GM19043 (cell line): Measurements from ENCODE around the gene SRP9.
"Not testable (repeated sequence)": the region's sequence is repeated elsewhere in the genome, so short reads cannot be mapped to it uniquely, and the experiment has no call there.

Source experiments
- ATAC-seq: cut with Tn5 transposase; IDR thresholded peaks from one replicate; pipeline ENCODE4 v1.9.1; 2021; ENCODE audit warnings: low read depth; ENCODE audit not compliant: unreplicated experiment

SRP9 gene

GRCh38 chr1:225754940-225755641, 22.5 kb upstream of the SRP9 start:
- ATAC-seq: no peak

DNA sequence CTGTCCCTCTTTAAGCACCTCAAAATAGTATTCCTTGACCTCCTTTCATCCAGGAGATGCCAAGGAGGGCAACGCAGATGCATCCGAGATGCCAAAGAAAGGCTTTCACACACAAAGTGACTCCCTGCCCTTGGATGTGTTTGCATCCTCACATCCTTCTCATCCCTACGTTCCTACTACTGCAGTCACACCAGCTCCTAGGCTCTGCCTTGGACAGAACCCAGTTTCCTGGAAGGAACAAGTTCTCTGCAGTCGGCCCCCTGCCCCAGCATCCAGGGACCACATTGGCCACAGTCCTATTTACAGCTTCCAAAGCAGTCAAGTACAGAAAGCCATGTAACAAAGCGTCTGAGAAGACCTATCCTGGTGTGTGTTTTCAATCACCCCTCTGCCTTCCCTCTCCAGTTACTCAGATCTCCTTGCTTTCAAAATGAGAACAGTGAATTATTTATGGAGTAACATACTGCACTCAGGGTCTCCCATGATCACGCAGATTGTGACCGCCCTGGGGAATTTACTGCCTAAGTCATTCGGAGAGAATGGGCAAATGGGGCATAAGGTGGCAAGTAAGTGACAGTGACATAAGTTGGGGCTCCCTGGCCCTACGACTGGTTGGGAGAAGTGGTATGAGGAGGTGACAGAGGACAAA, 21.8 kb upstream of the SRP9 start:
- ATAC-seq: no peak

DNA sequence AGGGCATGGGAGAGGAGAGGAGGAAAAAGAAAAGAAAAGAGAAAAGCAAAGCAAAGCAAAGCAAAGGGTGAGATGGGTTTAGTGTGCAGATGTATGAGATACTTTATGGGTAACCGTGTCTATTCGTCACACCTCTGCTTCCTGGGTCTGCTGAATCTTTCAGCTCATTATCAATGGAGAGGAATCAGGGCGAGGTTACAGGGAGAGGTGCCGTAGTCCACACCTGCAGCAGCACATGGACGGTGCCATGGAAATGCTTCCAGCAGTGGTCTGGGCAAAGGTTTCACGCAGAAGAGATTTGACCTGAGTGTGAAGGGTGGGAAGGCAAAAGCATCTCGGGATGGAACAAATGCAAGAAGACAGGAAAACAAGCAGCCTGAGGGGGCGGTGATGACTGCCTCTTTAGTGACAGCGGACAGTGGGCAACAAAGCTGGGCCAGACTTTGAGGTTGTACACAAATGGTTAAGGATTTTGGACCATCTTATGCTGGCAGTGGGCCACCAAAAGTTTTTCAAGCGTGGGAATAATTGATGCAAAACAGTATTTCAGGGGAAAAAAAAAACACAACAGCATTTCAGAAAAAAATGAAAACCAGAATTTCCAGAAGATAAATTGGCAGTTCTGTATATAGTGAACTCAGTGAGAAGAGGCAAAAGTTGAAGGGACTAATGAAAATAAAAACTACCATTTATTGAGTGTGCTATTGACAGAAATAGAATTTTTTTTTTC, 19.5 kb upstream of the SRP9 start:
- no peak for ATAC-seq

DNA sequence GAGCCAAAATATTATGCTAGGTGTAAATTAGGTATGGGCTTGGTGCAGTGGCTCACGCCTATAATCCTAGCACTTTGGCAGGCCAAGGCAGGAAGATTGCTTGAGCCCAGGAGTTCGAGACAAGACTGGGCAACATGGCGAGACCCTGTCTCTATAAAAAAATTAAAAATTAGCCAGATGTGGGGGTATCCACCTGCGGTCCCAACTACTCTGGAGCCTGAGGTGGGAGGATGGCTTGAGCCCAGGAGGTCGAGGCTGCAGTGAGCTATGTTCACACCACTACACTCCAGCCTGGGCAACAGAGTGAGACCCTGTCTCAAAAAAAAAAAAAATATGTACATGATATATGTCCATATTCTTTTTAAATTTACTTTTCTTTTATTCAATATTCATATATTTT, 17.7 kb upstream of the SRP9 start:
- ATAC-seq: not testable (repeated sequence)

- no peak for ATAC-seq
Measured at GRCh38 chr1:225760531-225760930, 17.1 kb upstream of the SRP9 start.

GRCh38 chr1:225761395-225761794, 16.2 kb upstream of the SRP9 start:
- ATAC-seq: not testable (repeated sequence)

- ATAC-seq: no peak
Measured at GRCh38 chr1:225762002-225762441, 15.6 kb upstream of the SRP9 start.

- ATAC-seq: no peak
Measured at GRCh38 chr1:225762444-225762843, 15.2 kb upstream of the SRP9 start.

DNA sequence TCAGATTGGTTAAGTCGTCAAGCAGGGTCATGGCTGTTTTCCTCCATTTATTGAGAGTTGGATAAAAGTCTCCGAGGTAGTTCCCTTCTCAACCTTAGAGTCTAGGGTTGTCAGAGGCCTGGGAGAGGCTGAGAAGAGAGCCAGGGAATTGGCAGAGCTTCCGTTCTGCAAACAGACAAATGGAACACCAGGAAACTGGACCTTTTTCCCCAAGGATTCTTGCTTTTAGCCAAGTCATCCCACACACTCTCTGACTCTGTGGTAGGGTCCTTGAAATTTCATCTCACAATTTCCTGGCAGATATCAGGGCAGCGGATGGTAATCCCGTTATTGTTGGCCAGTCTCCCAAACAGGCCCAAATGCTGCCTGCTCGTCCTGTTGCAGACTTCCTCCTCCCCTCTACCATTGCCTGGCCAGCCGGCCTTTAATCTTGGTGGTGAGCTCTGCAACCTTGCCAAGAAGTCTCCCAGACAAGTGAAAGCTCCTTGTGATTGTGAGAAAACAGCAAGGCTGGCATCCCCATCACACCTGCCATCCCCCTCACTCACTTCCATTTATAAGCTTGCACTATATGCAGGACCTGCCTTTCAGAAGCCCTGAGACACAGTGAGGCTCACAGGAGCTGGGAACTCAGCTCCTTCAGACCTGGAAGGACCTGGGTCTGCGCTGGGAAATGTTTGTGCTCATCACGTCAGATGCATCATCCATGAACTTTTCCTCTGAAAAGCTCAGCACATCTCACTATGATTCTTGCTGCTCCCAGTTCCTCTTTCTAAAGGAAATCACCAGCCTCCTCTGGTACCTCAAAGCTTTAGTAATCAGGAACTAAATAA, 13.7 kb upstream of the SRP9 start:
- ATAC-seq: no peak

DNA sequence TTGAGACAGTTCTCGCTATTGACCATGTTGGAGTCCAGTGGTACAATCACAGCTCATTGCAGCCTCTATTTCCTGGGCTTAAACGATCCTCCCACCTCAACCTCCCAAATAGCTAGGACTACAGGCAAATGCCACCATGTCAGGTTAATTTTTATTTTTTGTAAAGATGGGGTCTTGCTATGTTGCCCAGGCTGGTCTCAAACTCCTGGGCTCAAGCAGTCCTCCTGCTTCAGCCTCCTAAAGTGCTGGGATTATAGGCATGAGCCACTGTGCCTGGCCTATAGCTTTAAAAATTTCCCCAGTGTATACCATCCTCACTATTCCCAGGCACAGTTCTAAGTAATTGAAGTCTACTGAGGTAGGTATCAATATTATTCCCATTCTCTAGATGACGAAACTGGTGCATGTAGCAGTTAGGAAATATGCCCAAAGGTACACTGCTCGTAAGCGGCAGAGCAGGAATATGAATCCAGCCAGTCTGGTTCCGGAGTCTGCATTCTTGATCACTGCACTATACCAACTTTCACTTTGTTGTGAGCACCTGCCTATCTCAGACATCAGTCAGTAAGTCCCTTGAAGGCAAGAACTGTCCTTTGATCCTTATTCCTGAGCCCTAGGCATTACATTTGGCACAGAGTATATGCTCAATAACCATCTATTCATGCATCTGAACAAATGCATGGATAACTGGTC, 11.5 kb upstream of the SRP9 start:
- no peak for ATAC-seq

DNA sequence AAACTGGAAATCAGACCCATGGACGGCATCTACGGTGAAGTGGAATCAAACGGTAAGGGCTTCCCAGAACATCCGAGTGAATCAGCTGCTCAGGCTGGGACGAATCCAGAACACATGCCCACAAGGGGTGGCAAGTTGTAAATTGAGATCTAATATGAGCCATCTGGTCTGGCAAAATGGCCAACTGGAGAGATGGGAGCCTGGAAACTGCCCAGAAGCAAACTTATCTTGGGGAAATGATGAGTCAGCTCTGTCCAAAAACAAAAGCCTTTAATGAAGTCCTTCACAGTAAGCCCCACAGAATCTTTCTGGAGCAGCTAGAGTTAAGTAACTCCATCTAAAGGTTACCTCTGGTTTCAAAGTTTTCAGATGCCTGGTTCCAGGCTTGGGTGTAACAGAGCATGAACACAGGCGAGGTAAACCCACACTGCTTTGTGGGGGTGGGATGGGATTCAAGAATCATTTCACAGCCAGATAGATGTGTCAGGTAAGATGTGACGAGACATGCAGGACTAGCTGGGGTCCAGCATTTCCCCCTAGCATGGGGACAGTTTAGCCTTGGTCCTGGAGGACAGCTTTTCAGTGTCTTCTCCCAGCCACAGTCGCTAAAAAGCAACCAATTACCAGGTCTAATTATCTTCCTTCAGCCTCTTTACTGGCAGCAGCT, 10.5 kb upstream of the SRP9 start:
- no peak for ATAC-seq

GRCh38 chr1:225767634-225768540, 9.7 kb upstream of the SRP9 start:
- no peak for ATAC-seq

DNA sequence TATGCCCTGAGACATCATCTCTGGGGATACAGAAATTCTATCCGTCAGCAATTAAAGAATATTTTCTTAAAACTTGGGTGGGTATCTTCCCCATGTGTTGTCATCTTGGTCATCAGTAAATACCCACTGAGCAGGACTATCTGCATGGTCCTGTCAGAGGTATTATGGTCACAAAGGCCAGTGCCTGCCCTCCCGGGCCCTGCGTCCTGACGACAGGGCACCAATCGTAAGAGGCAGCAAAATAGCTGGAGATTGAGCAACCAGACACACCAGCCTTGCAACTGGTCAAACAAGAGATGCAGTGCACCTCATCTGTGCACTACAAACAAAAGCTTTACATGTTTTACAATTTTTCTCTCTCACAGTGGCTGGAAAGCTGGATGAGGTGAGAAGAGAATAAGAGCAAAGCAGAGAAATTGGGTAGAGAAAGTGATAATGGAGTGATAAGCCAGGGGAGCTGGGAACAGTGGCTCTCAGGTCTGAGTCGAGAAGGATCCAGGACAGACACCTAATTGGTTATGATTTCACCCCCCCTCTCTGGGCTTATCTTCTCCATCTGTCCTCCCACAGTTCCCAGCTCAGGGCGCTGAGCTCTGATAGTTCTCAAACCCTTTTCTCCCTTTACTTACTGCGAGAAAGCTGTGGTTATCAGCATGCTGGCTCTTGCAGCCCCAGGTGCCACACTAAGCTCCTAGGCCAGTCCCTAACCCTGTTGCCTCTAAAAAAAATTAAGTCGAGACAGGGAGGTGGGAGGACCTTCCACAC, 8.8 kb upstream of the SRP9 start:
- no peak for ATAC-seq

GRCh38 chr1:225769687-225770086, 7.9 kb upstream of the SRP9 start:
- ATAC-seq: no peak

- no peak for ATAC-seq
Measured at GRCh38 chr1:225770561-225771248, 6.9 kb upstream of the SRP9 start.

GRCh38 chr1:225771661-225772322, 5.8 kb upstream of the SRP9 start:
- no peak for ATAC-seq

DNA sequence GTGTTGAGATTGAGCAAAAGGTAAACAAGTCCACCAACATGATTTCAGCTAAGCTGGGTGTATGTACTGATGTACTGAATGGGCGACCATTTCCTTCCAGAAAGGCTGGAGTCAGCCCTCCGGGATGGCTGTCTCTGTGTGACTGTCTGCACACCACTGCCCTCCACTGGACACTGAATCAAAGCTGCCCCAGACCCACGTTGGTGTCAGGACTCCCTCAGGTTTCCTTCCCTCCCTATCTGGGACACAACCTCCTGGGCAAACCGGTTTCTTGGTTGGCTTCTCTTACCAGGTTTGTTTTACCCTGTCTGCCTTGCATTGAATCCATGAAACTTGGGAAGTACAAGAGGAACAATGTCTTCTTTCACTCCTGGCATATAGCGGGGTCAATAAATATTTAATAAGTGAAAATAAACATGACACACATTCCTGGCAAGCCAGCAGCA, 5.3 kb upstream of the SRP9 start:
- peak; percentile 67 for ATAC-seq
